ENCODE data around the gene SLC13A3. TPM values are rescaled to one million over a fixed set of nuclear protein-coding genes. Genes with fewer than 3 reads are reported as not detected.

SLC13A3 gene
- total RNA-seq, 2 donors from 2014 or later = 0.37 to 1.5 TPM

GRCh38 chr20:46569961-46570360, 81.3 kb downstream of the SLC13A3 start:
- H3K4me3 ChIP-seq = no peak overlapping the region
- peaks cover 0 to 15% of the 10 kb centered on the region in 2 donors for H3K4me1 ChIP-seq
- no peaks in the 10 kb centered on the region for H3K27me3 ChIP-seq
- H3K36me3 ChIP-seq = no peaks in the 10 kb centered on the region
- no peak for DNase-seq (ENCODE audit: low spot score)
- H3K27ac ChIP-seq = no peak overlapping the region
- no peak for TF ChIP-seq CTCF (IDR thresholded peaks at IDR 0.05)
- H3K9me3 ChIP-seq = no peaks in the 10 kb centered on the region

GRCh38 chr20:46568570-46569129, 82.6 kb downstream of the SLC13A3 start:
- Histone ChIP-seq H3K27ac (peak overlapping the region; percentile 56 to 59), H3K36me3 (no peaks in the 10 kb centered on the region), H3K4me3 (no peak overlapping the region), H3K27me3 (no peaks in the 10 kb centered on the region), H3K4me1 (peaks cover 0 to 15% of the 10 kb centered on the region in 2 donors), H3K9me3 (no peaks in the 10 kb centered on the region)
- TF ChIP-seq CTCF (IDR thresholded peaks at IDR 0.05) = no peak
- DNase-seq (ENCODE audit: low spot score) = peak; percentile 80

- DNase-seq (ENCODE audit: low spot score) = no peak
- no peak for TF ChIP-seq CTCF (IDR thresholded peaks at IDR 0.05)
These were observed 85.1 kb downstream of the SLC13A3 start for GRCh38 chr20:46566125-46566524.

GRCh38 chr20:46564241-46564957, 86.9 kb downstream of the SLC13A3 start:
- no peak overlapping the region for H3K4me3 ChIP-seq
- peaks cover 0 to 26% of the 10 kb centered on the region in 2 donors for H3K4me1 ChIP-seq
- no peaks in the 10 kb centered on the region for H3K9me3 ChIP-seq
- DNase-seq (ENCODE audit: low spot score) = no peak
- H3K27ac ChIP-seq = no peak overlapping the region
- H3K36me3 ChIP-seq = no peaks in the 10 kb centered on the region
- no peaks in the 10 kb centered on the region for H3K27me3 ChIP-seq
- TF ChIP-seq CTCF (IDR thresholded peaks at IDR 0.05) = no peak

More at GRCh38 chr20:46566125-46566524, 85.1 kb downstream of the SLC13A3 start:
- H3K4me1 ChIP-seq = peaks cover 0 to 26% of the 10 kb centered on the region in 2 donors
- H3K9me3 ChIP-seq = no peaks in the 10 kb centered on the region
- no peaks in the 10 kb centered on the region for H3K27me3 ChIP-seq
- no peak overlapping the region for H3K27ac ChIP-seq
- no peaks in the 10 kb centered on the region for H3K36me3 ChIP-seq
- H3K4me3 ChIP-seq = no peak overlapping the region

- no peaks in the 10 kb centered on the region for H3K36me3 ChIP-seq
- H3K27ac ChIP-seq = no peak overlapping the region
- TF ChIP-seq CTCF (IDR thresholded peaks at IDR 0.05) = no peak
- H3K4me1 ChIP-seq = peaks cover 0 to 21% of the 10 kb centered on the region in 2 donors
- no peak for DNase-seq (ENCODE audit: low spot score)
- H3K4me3 ChIP-seq = no peak overlapping the region
- H3K27me3 ChIP-seq = no peaks in the 10 kb centered on the region
- H3K9me3 ChIP-seq = no peaks in the 10 kb centered on the region
These were observed 87.4 kb downstream of the SLC13A3 start for GRCh38 chr20:46563860-46564221.
